HG03280 (cell line): ENCODE results near the gene OR7G2.

ENCODE experiments used
- ATAC-seq: cut with Tn5 transposase; IDR thresholded peaks from one replicate; pipeline ENCODE4 v1.9.1; 2021; ENCODE audit warnings: mild to moderate bottlenecking, moderate library complexity; ENCODE audit not compliant: unreplicated experiment

OR7G2 gene

DNA sequence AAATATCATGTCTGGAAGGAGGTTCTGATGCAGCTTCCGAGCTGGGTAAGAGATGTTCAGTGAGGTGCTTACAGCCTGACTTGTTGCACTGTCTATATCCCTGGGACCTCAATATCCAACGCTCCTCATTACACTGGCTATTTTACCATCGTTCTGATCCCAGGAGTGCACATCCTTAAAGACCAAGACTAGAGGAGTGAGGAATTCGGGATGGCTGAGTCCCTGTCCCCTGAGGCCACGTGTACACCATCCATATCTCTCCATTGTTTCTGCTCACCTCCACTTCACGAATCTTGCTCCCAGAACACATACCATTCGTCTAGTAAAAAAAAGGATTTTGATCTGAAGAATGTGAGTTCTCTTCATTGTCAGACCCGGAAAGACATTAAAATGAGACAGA, at the start of gene OR7G2:
TSS of gene OR7G2 (minus strand) at position 101 of the 400 bp plus-strand sequence. CDS start 4,232 bp downstream, outside the sequence.
- no peak for ATAC-seq

GRCh38 chr19:9156304-9156703, 49.0 kb upstream of the OR7G2 start:
- ATAC-seq = no peak

DNA sequence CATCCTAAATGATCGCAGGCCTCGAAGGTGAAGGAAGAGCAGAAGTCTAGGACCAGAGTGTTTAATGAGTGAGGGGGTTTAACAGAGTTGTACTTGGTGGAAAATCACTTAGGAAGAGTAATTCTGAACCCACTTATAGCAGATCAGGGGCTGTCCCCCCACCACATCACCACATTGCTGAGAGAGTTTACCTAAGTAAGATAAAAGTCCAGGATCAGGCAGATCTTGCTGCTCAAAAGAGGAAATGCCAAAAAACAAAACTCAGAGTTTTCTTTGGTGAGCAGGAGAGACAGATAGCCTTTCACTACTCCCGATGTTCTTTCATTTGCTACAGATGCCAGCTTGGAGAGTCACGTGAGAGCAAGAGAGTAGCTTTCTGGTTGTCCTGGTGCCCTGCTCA, 48.3 kb upstream of the OR7G2 start:
- no peak for ATAC-seq

DNA sequence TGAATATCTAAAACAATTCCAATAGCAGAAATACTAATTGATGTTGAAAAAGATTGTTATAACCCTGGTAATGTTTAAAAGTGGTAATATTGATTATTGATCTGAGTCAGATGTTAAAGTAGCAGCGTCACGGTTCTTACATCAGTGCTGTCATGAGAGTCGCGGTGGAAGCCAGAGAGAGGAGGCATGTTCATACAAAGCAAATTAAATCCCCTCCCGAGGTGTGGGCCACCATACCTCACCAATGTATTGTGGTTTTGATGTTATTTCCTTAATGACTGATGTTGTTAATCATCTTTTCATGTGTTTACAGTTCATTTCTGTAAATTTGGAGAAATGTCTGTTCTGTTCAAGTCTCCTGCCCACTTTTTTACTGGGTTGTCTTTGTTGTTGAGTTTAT, 44.1 kb upstream of the OR7G2 start:
- no peak for ATAC-seq

- no peak for ATAC-seq
Measured at GRCh38 chr19:9150650-9151049, 43.4 kb upstream of the OR7G2 start.

GRCh38 chr19:9149997-9150396, 42.7 kb upstream of the OR7G2 start:
- ATAC-seq = no peak

GRCh38 chr19:9148697-9149096, 41.4 kb upstream of the OR7G2 start:
- ATAC-seq = no peak

GRCh38 chr19:9146882-9147281, 39.6 kb upstream of the OR7G2 start:
- ATAC-seq = no peak

DNA sequence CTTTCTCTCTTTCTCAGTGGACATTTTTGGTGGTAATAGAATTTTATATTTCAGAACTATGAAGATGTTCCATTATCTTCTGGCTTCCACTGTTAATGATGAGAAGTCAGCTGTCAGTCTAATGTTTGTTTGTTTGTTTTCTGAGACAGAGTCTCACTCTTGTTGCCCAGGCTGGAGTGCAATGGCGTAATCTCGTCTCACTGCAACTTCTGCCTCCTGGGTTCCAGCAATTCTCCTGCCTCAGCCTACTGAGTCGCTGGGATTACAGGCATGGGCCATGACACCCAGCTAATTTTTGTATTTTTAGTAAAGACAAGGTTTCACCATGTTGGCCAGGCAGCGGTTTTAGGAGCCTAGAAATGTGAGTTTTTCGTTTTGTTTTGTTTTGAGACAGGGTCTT, 37.6 kb upstream of the OR7G2 start:
- no peak for ATAC-seq

DNA sequence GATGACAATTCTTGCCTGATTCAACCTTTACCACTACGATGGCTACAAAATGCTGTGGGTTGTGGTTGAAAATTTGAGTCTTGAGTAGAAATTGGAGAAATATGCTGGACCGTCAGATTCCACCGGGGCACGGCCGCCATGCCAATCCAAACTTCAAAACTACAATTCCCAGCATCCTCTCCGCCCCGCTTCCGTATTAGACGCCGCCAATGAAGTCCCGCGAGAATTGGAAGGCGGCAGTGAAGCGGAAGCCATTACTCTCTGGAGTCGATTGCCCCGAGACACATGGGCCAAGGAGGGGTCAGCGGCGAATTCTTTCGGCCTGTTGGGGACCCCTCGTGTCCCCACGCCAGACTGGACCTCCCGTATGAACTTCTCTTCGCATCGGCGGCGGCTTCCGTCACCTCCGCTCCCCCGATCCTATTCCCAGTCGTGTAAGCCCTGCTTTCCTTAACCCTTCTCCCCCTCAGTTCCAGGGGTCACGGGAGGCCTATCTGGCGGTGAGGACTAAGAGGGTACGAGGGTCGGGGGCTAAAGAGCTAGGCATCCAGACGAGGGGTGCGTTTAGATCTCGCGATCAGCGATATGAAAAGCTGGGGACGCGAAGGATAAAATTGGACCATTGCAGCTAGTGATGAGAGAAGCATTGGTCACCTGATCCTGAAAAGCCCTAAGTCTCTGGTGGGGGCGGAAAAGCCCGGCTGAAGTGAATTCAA, 33.0 kb upstream of the OR7G2 start, which contains the start of gene ZNF317:
TSS of gene ZNF317 (plus strand) at position 239 of the 716 bp plus-strand sequence. CDS start 15,620 bp downstream, outside the sequence.
- ATAC-seq = peak; percentile 97

- ATAC-seq = peak; percentile 20
Measured at GRCh38 chr19:9139609-9140158, 32.4 kb upstream of the OR7G2 start.

GRCh38 chr19:9132422-9132821, 25.1 kb upstream of the OR7G2 start:
- no peak for ATAC-seq

DNA sequence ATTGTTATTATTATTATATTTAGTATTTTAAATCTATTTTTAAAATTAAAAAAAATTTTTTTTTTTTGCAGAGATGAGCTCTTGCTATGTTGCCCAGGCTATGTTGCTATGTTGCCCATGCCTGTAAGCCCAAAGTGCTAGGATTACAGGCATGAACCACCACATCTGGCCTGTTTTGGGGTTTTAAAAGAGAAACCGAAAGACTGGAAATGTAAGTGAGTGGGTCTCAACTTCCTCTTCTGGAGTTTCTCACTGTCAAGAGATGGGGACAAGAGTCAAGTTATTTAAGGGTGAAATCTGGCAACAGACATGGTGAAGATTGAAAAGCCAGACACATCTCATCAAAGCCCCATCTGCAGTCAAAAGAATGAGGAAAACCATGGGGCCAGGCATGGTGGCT, 23.7 kb upstream of the OR7G2 start:
- no peak for ATAC-seq

GRCh38 chr19:9128171-9128570, 20.9 kb upstream of the OR7G2 start:
- ATAC-seq = no peak

DNA sequence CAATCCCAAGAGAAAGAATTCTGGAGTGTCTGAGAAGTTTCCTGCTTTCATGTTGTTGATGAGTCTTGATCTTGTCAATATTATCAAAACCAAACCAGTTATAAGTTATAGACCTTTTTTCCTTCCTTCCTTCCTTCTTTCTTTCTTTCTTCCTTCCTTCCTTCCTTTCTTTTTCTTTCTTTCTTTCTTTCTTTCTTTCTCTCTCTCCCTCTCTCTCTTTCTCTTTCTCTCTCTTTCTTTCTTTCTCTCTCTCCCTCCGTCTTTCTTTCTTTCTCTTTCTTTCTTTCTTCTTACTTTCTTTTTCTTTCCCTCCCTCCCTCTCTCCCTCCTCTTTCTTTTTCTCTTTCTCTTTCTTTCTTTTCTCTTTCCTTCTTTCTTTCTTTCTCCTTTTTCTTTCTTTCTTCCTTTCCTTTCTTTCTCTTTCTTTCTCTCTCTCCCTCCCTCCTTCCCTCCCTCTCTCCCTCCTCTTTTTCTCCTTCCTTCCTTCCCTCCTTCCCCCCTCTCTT, 19.7 kb upstream of the OR7G2 start, which contains the start of gene OR7G3:
TSS of gene OR7G3 (minus strand) at position 51 of the 506 bp plus-strand sequence. CDS start at position 51, 0 bp downstream.
- no peak for ATAC-seq

- no peak for ATAC-seq
Measured at GRCh38 chr19:9116547-9116946, 9.3 kb upstream of the OR7G2 start.

- no peak for ATAC-seq
Measured at GRCh38 chr19:9115307-9115813, 8.1 kb upstream of the OR7G2 start, which contains the start of gene OR7G1. TSS of gene OR7G1 (minus strand) at chr19:9115763. CDS start at chr19:9115763, 0 bp downstream.

DNA sequence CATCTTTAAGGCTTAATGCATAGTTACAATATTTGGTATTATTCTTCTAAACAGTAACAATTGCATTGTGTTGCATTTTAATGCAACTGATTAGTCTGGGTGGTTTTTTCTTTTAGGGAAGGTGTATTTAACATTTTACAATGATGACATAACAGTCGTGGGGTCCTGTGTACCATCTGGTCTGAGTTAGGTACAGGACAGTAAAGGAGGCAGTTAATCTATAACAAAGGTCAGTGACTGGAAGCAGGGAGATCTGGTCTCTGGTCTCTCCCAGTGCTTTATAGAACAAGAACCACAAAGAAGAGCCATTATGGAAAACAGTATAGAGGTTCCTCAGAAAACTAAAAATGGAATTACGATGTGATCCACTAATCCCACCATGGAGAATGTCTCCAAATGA, 2.7 kb upstream of the OR7G2 start:
- ATAC-seq = no peak

GRCh38 chr19:9086761-9087160, 20.5 kb downstream of the OR7G2 start, which contains the start of gene OR1M1:
TSS of gene OR1M1 (plus strand) at chr19:9087061. CDS start at chr19:9093245, 6,184 bp downstream.
- no peak for ATAC-seq

DNA sequence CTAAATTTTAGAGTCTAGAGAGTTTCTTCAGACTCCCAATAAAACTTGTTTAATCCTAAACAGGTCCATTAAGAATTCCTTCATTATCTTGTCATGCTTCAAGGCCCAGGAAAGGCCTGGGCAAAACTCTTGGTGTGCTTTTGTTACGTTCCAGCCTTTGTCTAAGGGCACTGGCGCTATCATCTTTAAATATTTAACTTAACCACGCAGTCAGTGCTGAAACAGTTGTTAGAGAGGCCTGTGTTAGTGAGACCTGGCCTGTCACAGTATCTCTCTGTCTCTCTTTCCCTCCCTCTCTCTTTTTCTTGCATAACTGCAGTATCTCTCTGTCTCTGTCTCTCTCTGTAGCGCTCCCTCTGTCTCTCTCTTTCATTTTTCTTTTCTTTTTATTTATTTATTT, 28.6 kb downstream of the OR7G2 start:
- ATAC-seq = no peak

DNA sequence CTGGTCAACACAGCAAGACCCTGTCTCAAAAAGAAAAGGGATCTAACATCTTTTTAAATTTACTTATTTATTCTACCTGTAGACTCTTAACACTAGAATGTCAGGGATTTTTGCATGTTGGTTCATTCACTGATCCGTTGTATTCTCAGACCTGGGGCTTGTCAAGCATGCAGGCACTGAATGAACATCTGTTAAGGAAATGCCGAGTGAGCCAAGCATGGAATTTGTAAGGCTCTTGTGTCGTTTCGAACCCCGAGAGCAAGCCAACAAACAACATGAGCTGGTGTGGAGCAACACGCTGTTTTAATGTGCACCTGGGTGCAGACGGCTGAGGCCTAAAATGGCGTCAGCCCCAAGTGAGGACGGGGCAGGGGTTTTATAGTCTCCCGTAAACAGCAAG, 30.4 kb downstream of the OR7G2 start:
- no peak for ATAC-seq
